Mesendoderm (in vitro differentiated cells): ENCODE data around the gene DDB1. TPM values are rescaled to one million over a fixed set of nuclear protein-coding genes. Genes with fewer than 3 reads are reported as not detected.

ENCODE experiments used
- DNase-seq: peaks from one replicate; pipeline ENCODE4 v3.0.0; 2013
- H2AK5ac ChIP-seq: 2 replicates; pipeline ENCODE4 v1.6.1; 2013; ENCODE audit warnings: low read length, inconsistent platforms
- H2BK120ac ChIP-seq: 2 replicates; pipeline ENCODE4 v1.6.1; 2013; ENCODE audit warnings: low read depth, mild to moderate bottlenecking, low read length, moderate library complexity, mixed read lengths
- H2BK15ac ChIP-seq: replicated peaks from 2 replicates; pipeline ENCODE4 v1.6.1; 2013; ENCODE audit warnings: low read depth, mild to moderate bottlenecking, moderate library complexity
- H2BK5ac ChIP-seq: 2 replicates; pipeline ENCODE4 v1.6.1; 2013; ENCODE audit warnings: low read length, inconsistent platforms
- H3K18ac ChIP-seq: 2 replicates; pipeline ENCODE4 v1.6.1; 2013; ENCODE audit warnings: mild to moderate bottlenecking, low read length, mixed read lengths
- H3K23ac ChIP-seq: one replicate; pipeline ENCODE4 v1.6.1; 2013; ENCODE audit warnings: low read length
- H3K27ac ChIP-seq: 2 replicates; pipeline ENCODE4 v1.5.1; 2013; ENCODE audit warnings: low read depth, mild to moderate bottlenecking, inconsistent platforms, low read length, moderate library complexity
- H3K27me3 ChIP-seq: 2 replicates; pipeline ENCODE4 v1.6.1; 2013; ENCODE audit warnings: low read length, control low read depth, mild to moderate bottlenecking, inconsistent platforms; ENCODE audit not compliant: insufficient read depth, poor library complexity
- H3K36me3 ChIP-seq: 2 replicates; pipeline ENCODE4 v1.6.1; 2013; ENCODE audit warnings: low read length, inconsistent platforms; ENCODE audit not compliant: control insufficient read depth, insufficient read depth
- H3K4ac ChIP-seq: one replicate; pipeline ENCODE4 v1.6.1; 2013; ENCODE audit warnings: low read depth, mild to moderate bottlenecking, low read length, moderate library complexity
- H3K4me1 ChIP-seq: 2 replicates; pipeline ENCODE4 v1.6.1; 2013; ENCODE audit warnings: low read depth, low read length, inconsistent platforms; ENCODE audit not compliant: control insufficient read depth
- H3K4me2 ChIP-seq: 2 replicates; pipeline ENCODE4 v1.6.1; 2013; ENCODE audit warnings: low read length
- H3K4me3 ChIP-seq: 2 replicates; pipeline ENCODE4 v1.5.1; 2013; ENCODE audit warnings: mild to moderate bottlenecking, low read length
- H3K56ac ChIP-seq: one replicate; pipeline ENCODE4 v1.6.1; 2013; ENCODE audit warnings: low read length
- H3K79me1 ChIP-seq: 2 replicates; pipeline ENCODE4 v1.6.1; 2013; ENCODE audit warnings: low read length, inconsistent platforms
- H3K79me2 ChIP-seq: 2 replicates; pipeline ENCODE4 v1.6.1; 2013; ENCODE audit warnings: mild to moderate bottlenecking, low read length; ENCODE audit not compliant: control insufficient read depth, insufficient read depth
- H3K9ac ChIP-seq: 2 replicates; pipeline ENCODE4 v1.6.1; 2013; ENCODE audit warnings: low read length, inconsistent platforms
- H4K5ac ChIP-seq: one replicate; pipeline ENCODE4 v1.6.1; 2013; ENCODE audit warnings: low read length
- H4K8ac ChIP-seq: one replicate; pipeline ENCODE4 v1.6.1; 2013; ENCODE audit warnings: low read depth, mild to moderate bottlenecking, control low read depth, low read length, moderate library complexity
- WGBS: extraction: QIAGEN DNeasy Blood & Tissue Kit; methylation state at CpG from one replicate; pipeline ENCODE4 v1.1.7; 2013; ENCODE audit warnings: low lambda C conversion rate, missing lambda C conversion rate; ENCODE audit not compliant: insufficient coverage; ENCODE audit errors: extremely low coverage; 5-methylcytosine and 5-hydroxymethylcytosine counted together
- polyA plus RNA-seq, 2 experiments: library from polyadenylated mRNA; stranded (reverse); fragments of 200-250 nt; gene quantifications; one replicate each; pipeline ENCODE4 v1.2.3, GENCODE V29; 2013

The DDB1 gene
- polyA plus RNA-seq (2013, experiment 1 of 2) = 111 TPM
- polyA plus RNA-seq (2013, experiment 2 of 2) = 111 TPM

- H3K56ac ChIP-seq = peak within 1 kb of the TSS; percentile 100
- H3K4me3 ChIP-seq = peak within 1 kb of the TSS; percentile 61
- no CpG with 5 or more reads among the region's 81 CpGs for WGBS
- peak within 1 kb of the TSS; percentile 58 for H4K8ac ChIP-seq
- H3K79me1 ChIP-seq = peaks cover 2% of the 10 kb centered on the region
- peak within 1 kb of the TSS; percentile 15 for H2BK5ac ChIP-seq
- H4K5ac ChIP-seq = peak within 1 kb of the TSS; percentile 86
- peak within 1 kb of the TSS; percentile 98 for H3K9ac ChIP-seq
- H3K27me3 ChIP-seq = no peaks in the 10 kb centered on the region
- H3K79me2 ChIP-seq = peaks cover 42% of the 10 kb centered on the region
- no peak within 1 kb of the TSS for H2BK15ac ChIP-seq
- peak within 1 kb of the TSS; percentile 91 for H3K23ac ChIP-seq
- H3K18ac ChIP-seq = peak within 1 kb of the TSS; percentile 89
- H2AK5ac ChIP-seq = peak within 1 kb of the TSS; percentile 83
- H3K4me1 ChIP-seq = peaks cover 6% of the 10 kb centered on the region
- H3K4me2 ChIP-seq = peak within 1 kb of the TSS; percentile 97
- H3K4ac ChIP-seq = peak within 1 kb of the TSS; percentile 66
- H3K27ac ChIP-seq = peak within 1 kb of the TSS; percentile 58
- peak; percentile 98 for DNase-seq
- peaks cover 1% of the 10 kb centered on the region for H3K36me3 ChIP-seq
- H2BK120ac ChIP-seq = no peak within 1 kb of the TSS
Observed at GRCh38 chr11:61332797-61333549, at the start of gene DDB1, which contains the start of gene TKFC. TSS of gene DDB1 (minus strand) at chr11:61333105. CDS start at chr11:61332968, 137 bp downstream. TSS of gene TKFC (plus strand) at chr11:61333228. CDS start at chr11:61334729, 1,501 bp downstream.

- no peak overlapping the region for H4K8ac ChIP-seq
- no peak overlapping the region for H3K56ac ChIP-seq
- no peak overlapping the region for H3K4me2 ChIP-seq
- H2BK5ac ChIP-seq = no peak overlapping the region
- H3K27ac ChIP-seq = no peak overlapping the region
- no peak overlapping the region for H3K23ac ChIP-seq
- H3K79me1 ChIP-seq = no peaks in the 10 kb centered on the region
- H2BK120ac ChIP-seq = no peak overlapping the region
- H2AK5ac ChIP-seq = no peak overlapping the region
- no peak overlapping the region for H3K4ac ChIP-seq
- DNase-seq = no peak
- WGBS = 100% methylated on average over 2 of the region's 9 CpGs
- H3K27me3 ChIP-seq = no peaks in the 10 kb centered on the region
- H3K4me3 ChIP-seq = no peak overlapping the region
- no peak overlapping the region for H2BK15ac ChIP-seq
- no peak overlapping the region for H3K9ac ChIP-seq
- H3K18ac ChIP-seq = no peak overlapping the region
- H4K5ac ChIP-seq = no peak overlapping the region
- H3K79me2 ChIP-seq = no peaks in the 10 kb centered on the region
- H3K4me1 ChIP-seq = no peaks in the 10 kb centered on the region
- H3K36me3 ChIP-seq = no peaks in the 10 kb centered on the region
Observed at GRCh38 chr11:61380884-61381283, 48.0 kb upstream of the DDB1 start.

- H4K5ac ChIP-seq = no peak overlapping the region
- no peak overlapping the region for H3K4ac ChIP-seq
- H3K9ac ChIP-seq = no peak overlapping the region
- no CpG with 5 or more reads among the region's 5 CpGs for WGBS
- H3K79me2 ChIP-seq = no peaks in the 10 kb centered on the region
- no peak overlapping the region for H3K18ac ChIP-seq
- no peaks in the 10 kb centered on the region for H3K79me1 ChIP-seq
- H3K4me1 ChIP-seq = no peaks in the 10 kb centered on the region
- no peaks in the 10 kb centered on the region for H3K27me3 ChIP-seq
- no peak overlapping the region for H3K4me2 ChIP-seq
- H3K23ac ChIP-seq = no peak overlapping the region
- DNase-seq = no peak
- no peak overlapping the region for H4K8ac ChIP-seq
- H2AK5ac ChIP-seq = no peak overlapping the region
- no peak overlapping the region for H3K56ac ChIP-seq
- H2BK5ac ChIP-seq = no peak overlapping the region
- no peak overlapping the region for H2BK15ac ChIP-seq
- no peak overlapping the region for H2BK120ac ChIP-seq
- H3K27ac ChIP-seq = no peak overlapping the region
- H3K36me3 ChIP-seq = no peaks in the 10 kb centered on the region
- H3K4me3 ChIP-seq = no peak overlapping the region
Observed at GRCh38 chr11:61378713-61379313, 45.9 kb upstream of the DDB1 start.

GRCh38 chr11:61377461-61378160 lies 44.7 kb upstream of the DDB1 start:
- Histone ChIP-seq H2BK15ac (no peak overlapping the region), H3K4ac (no peak overlapping the region), H3K36me3 (no peaks in the 10 kb centered on the region), H4K5ac (no peak overlapping the region), H3K4me3 (no peak overlapping the region), H3K27me3 (no peaks in the 10 kb centered on the region), H3K27ac (no peak overlapping the region), H2AK5ac (no peak overlapping the region), H3K79me1 (no peaks in the 10 kb centered on the region), H3K4me1 (no peaks in the 10 kb centered on the region), H3K4me2 (no peak overlapping the region), H3K18ac (no peak overlapping the region), H3K79me2 (no peaks in the 10 kb centered on the region), H3K9ac (no peak overlapping the region), H2BK5ac (no peak overlapping the region), H2BK120ac (no peak overlapping the region), H3K56ac (no peak overlapping the region), H4K8ac (no peak overlapping the region), H3K23ac (no peak overlapping the region)
- no CpG with 5 or more reads among the region's 6 CpGs for WGBS
- DNase-seq = no peak

- no peak overlapping the region for H3K9ac ChIP-seq
- H2AK5ac ChIP-seq = no peak overlapping the region
- H3K79me2 ChIP-seq = no peaks in the 10 kb centered on the region
- H3K4me3 ChIP-seq = no peak overlapping the region
- H3K4ac ChIP-seq = no peak overlapping the region
- H3K27ac ChIP-seq = no peak overlapping the region
- H2BK120ac ChIP-seq = no peak overlapping the region
- no peak overlapping the region for H4K8ac ChIP-seq
- H3K79me1 ChIP-seq = no peaks in the 10 kb centered on the region
- no peak overlapping the region for H3K23ac ChIP-seq
- no peak overlapping the region for H3K4me2 ChIP-seq
- H3K36me3 ChIP-seq = no peaks in the 10 kb centered on the region
- H3K4me1 ChIP-seq = no peaks in the 10 kb centered on the region
- H2BK15ac ChIP-seq = no peak overlapping the region
- no peak for DNase-seq
- WGBS = no CpG with 5 or more reads among the region's 6 CpGs
- no peak overlapping the region for H2BK5ac ChIP-seq
- no peak overlapping the region for H4K5ac ChIP-seq
- H3K27me3 ChIP-seq = no peaks in the 10 kb centered on the region
- no peak overlapping the region for H3K18ac ChIP-seq
- H3K56ac ChIP-seq = no peak overlapping the region
Observed at GRCh38 chr11:61375761-61376108, 42.8 kb upstream of the DDB1 start.
